Activated naive CD8-positive, alpha-beta T cell treated with anti-CD3 and anti-CD28 coated beads, Interleukin-2, amount 50 U/mL, for 24 hours (primary cell): Measurements from ENCODE around the gene TPST2.
A peak's percentile ranks its signal among the peaks of the same experiment; 100 is the strongest.

Source experiments
- ATAC-seq: fragments of 150-1000 bp; cut with Tn5 transposase; one replicate; pipeline ENCODE4 v1.10.0; 2021
- DNase-seq: peaks from one replicate; pipeline ENCODE4 v3.0.0; 2021
- H3K27ac Mint-ChIP-seq: one replicate; pipeline ENCODE4 v1.8.0; 2021; ENCODE audit warnings: mild to moderate bottlenecking, mixed read lengths
- H3K27me3 Mint-ChIP-seq: one replicate; pipeline ENCODE4 v1.8.0; 2021; ENCODE audit warnings: mixed read lengths
- H3K36me3 Mint-ChIP-seq: one replicate; pipeline ENCODE4 v1.8.0; 2021; ENCODE audit warnings: low read depth, mixed read lengths
- H3K4me1 Mint-ChIP-seq: one replicate; pipeline ENCODE4 v1.8.0; 2021; ENCODE audit warnings: mixed read lengths
- H3K4me3 Mint-ChIP-seq: one replicate; pipeline ENCODE4 v1.8.0; 2021; ENCODE audit warnings: mild to moderate bottlenecking, moderate library complexity, mixed read lengths
- H3K9me3 Mint-ChIP-seq: one replicate; pipeline ENCODE4 v1.8.0; 2021; ENCODE audit warnings: mixed read lengths

Gene TPST2

GRCh38 chr22:26580240-26580962 lies 9.5 kb downstream of the TPST2 start:
- peaks cover 64% of the 10 kb centered on the region for H3K4me1 Mint-ChIP-seq
- no peak for ATAC-seq
- H3K4me3 Mint-ChIP-seq: peak overlapping the region; percentile 67
- peaks cover 11% of the 10 kb centered on the region for H3K36me3 Mint-ChIP-seq
- no peak for DNase-seq
- H3K27me3 Mint-ChIP-seq: no peaks in the 10 kb centered on the region
- peak overlapping the region; percentile 84 for H3K27ac Mint-ChIP-seq
- H3K9me3 Mint-ChIP-seq: no peaks in the 10 kb centered on the region

GRCh38 chr22:26579331-26579886 lies 10.5 kb downstream of the TPST2 start:
- ATAC-seq (peak; percentile 91), DNase-seq (peak; percentile 65)
- Mint-ChIP-seq H3K4me1 (peaks cover 63% of the 10 kb centered on the region), H3K27me3 (no peaks in the 10 kb centered on the region), H3K27ac (peak overlapping the region; percentile 84), H3K4me3 (peak overlapping the region; percentile 67), H3K36me3 (peaks cover 11% of the 10 kb centered on the region), H3K9me3 (no peaks in the 10 kb centered on the region)

GRCh38 chr22:26577081-26577480 lies 12.9 kb downstream of the TPST2 start:
- DNase-seq (no peak), ATAC-seq (no peak)
- no peak overlapping the region for H3K4me3 Mint-ChIP-seq
- peaks cover 73% of the 10 kb centered on the region for H3K4me1 Mint-ChIP-seq
- H3K9me3 Mint-ChIP-seq: no peaks in the 10 kb centered on the region
- no peak overlapping the region for H3K27ac Mint-ChIP-seq
- no peaks in the 10 kb centered on the region for H3K27me3 Mint-ChIP-seq
- peaks cover 10% of the 10 kb centered on the region for H3K36me3 Mint-ChIP-seq

GRCh38 chr22:26576026-26576680 lies 13.8 kb downstream of the TPST2 start:
- no peaks in the 10 kb centered on the region for H3K27me3 Mint-ChIP-seq
- peaks cover 76% of the 10 kb centered on the region for H3K4me1 Mint-ChIP-seq
- DNase-seq (no peak), ATAC-seq (no peak)
- H3K9me3 Mint-ChIP-seq: no peaks in the 10 kb centered on the region
- no peak overlapping the region for H3K27ac Mint-ChIP-seq
- no peak overlapping the region for H3K4me3 Mint-ChIP-seq
- H3K36me3 Mint-ChIP-seq: peaks cover 10% of the 10 kb centered on the region

GRCh38 chr22:26574001-26574723 lies 15.8 kb downstream of the TPST2 start:
- Mint-ChIP-seq H3K9me3 (no peaks in the 10 kb centered on the region), H3K4me1 (peaks cover 69% of the 10 kb centered on the region), H3K27me3 (no peaks in the 10 kb centered on the region), H3K36me3 (peaks cover 9% of the 10 kb centered on the region), H3K27ac (peak overlapping the region; percentile 73), H3K4me3 (no peak overlapping the region)
- ATAC-seq: no peak
- DNase-seq: no peak

GRCh38 chr22:26573026-26573662 lies 16.8 kb downstream of the TPST2 start:
- Mint-ChIP-seq H3K4me3 (peak overlapping the region; percentile 19), H3K9me3 (no peaks in the 10 kb centered on the region), H3K36me3 (peaks cover 6% of the 10 kb centered on the region), H3K4me1 (peaks cover 68% of the 10 kb centered on the region), H3K27me3 (no peaks in the 10 kb centered on the region), H3K27ac (peak overlapping the region; percentile 73)
- ATAC-seq (peak; percentile 59), DNase-seq (peak; percentile 39)

- no peak for ATAC-seq
- peaks cover 4% of the 10 kb centered on the region for H3K36me3 Mint-ChIP-seq
Observed at GRCh38 chr22:26570864-26571525, 18.9 kb downstream of the TPST2 start.

GRCh38 chr22:26570115-26570514 lies 19.8 kb downstream of the TPST2 start:
- no peak overlapping the region for H3K4me3 Mint-ChIP-seq
- no peaks in the 10 kb centered on the region for H3K9me3 Mint-ChIP-seq
- H3K4me1 Mint-ChIP-seq: peaks cover 71% of the 10 kb centered on the region
- DNase-seq (no peak), ATAC-seq (no peak)
- no peaks in the 10 kb centered on the region for H3K27me3 Mint-ChIP-seq
- no peak overlapping the region for H3K27ac Mint-ChIP-seq
- H3K36me3 Mint-ChIP-seq: peaks cover 4% of the 10 kb centered on the region

More at GRCh38 chr22:26570864-26571525, 18.9 kb downstream of the TPST2 start:
- H3K27me3 Mint-ChIP-seq: no peaks in the 10 kb centered on the region
- no peak overlapping the region for H3K27ac Mint-ChIP-seq
- H3K4me3 Mint-ChIP-seq: no peak overlapping the region
- peaks cover 69% of the 10 kb centered on the region for H3K4me1 Mint-ChIP-seq
- no peak for DNase-seq
- H3K9me3 Mint-ChIP-seq: no peaks in the 10 kb centered on the region

- DNase-seq (no peak), ATAC-seq (no peak)
- Mint-ChIP-seq H3K27ac (no peak overlapping the region), H3K4me1 (peaks cover 53% of the 10 kb centered on the region), H3K27me3 (no peaks in the 10 kb centered on the region), H3K36me3 (peaks cover 3% of the 10 kb centered on the region), H3K9me3 (no peaks in the 10 kb centered on the region), H3K4me3 (no peak overlapping the region)
Observed at GRCh38 chr22:26568207-26568706, 21.7 kb downstream of the TPST2 start.

- Mint-ChIP-seq H3K36me3 (no peaks in the 10 kb centered on the region), H3K4me3 (no peak overlapping the region), H3K27me3 (no peaks in the 10 kb centered on the region), H3K4me1 (peaks cover 49% of the 10 kb centered on the region), H3K27ac (no peak overlapping the region), H3K9me3 (no peaks in the 10 kb centered on the region)
- DNase-seq (no peak), ATAC-seq (no peak)
Observed at GRCh38 chr22:26567610-26568009, 22.3 kb downstream of the TPST2 start.

- Mint-ChIP-seq H3K27me3 (no peaks in the 10 kb centered on the region), H3K4me1 (peaks cover 45% of the 10 kb centered on the region), H3K36me3 (no peaks in the 10 kb centered on the region), H3K4me3 (no peak overlapping the region), H3K27ac (no peak overlapping the region), H3K9me3 (no peaks in the 10 kb centered on the region)
- no peak for ATAC-seq
- no peak for DNase-seq
Observed at GRCh38 chr22:26566994-26567393, 22.9 kb downstream of the TPST2 start.

- Mint-ChIP-seq H3K4me3 (no peak overlapping the region), H3K27ac (no peak overlapping the region), H3K36me3 (no peaks in the 10 kb centered on the region), H3K4me1 (peaks cover 35% of the 10 kb centered on the region), H3K9me3 (no peaks in the 10 kb centered on the region), H3K27me3 (no peaks in the 10 kb centered on the region)
- DNase-seq (peak; percentile 35), ATAC-seq (no peak)
Observed at GRCh38 chr22:26565889-26566288, 24.0 kb downstream of the TPST2 start.

- no peaks in the 10 kb centered on the region for H3K36me3 Mint-ChIP-seq
- no peaks in the 10 kb centered on the region for H3K9me3 Mint-ChIP-seq
- no peak overlapping the region for H3K27ac Mint-ChIP-seq
- no peak for DNase-seq
- no peak overlapping the region for H3K4me3 Mint-ChIP-seq
- no peak for ATAC-seq
- H3K4me1 Mint-ChIP-seq: peaks cover 29% of the 10 kb centered on the region
- H3K27me3 Mint-ChIP-seq: no peaks in the 10 kb centered on the region
Observed at GRCh38 chr22:26565181-26565580, 24.8 kb downstream of the TPST2 start.

GRCh38 chr22:26564672-26565071 lies 25.3 kb downstream of the TPST2 start:
- Mint-ChIP-seq H3K27ac (no peak overlapping the region), H3K4me1 (peaks cover 26% of the 10 kb centered on the region), H3K4me3 (no peak overlapping the region), H3K36me3 (no peaks in the 10 kb centered on the region), H3K27me3 (no peaks in the 10 kb centered on the region), H3K9me3 (no peaks in the 10 kb centered on the region)
- ATAC-seq: no peak
- no peak for DNase-seq
